ENCODE results near the gene BRD2.

The BRD2 gene

GRCh38 chr6:32977953-32978324 is 9.5 kb downstream of the BRD2 start:
- Histone ChIP-seq H3K36me3 (peaks cover 95% of the 10 kb centered on the region), H3K27me3 (no peaks in the 10 kb centered on the region), H3K4me1 (no peaks in the 10 kb centered on the region), H3K4me3 (ENCODE audit: low read depth, low read length) (no peak overlapping the region), H3K9me3 (no peaks in the 10 kb centered on the region)
- no peak for TF ChIP-seq CTCF (IDR thresholded peaks at IDR 0.05; ENCODE audit: low read depth, low read length)
- DNase-seq, result no peak

- Histone ChIP-seq H3K4me1 (no peaks in the 10 kb centered on the region), H3K4me3 (ENCODE audit: low read depth, low read length) (no peak overlapping the region), H3K27me3 (no peaks in the 10 kb centered on the region), H3K9me3 (no peaks in the 10 kb centered on the region), H3K36me3 (peaks cover 75% of the 10 kb centered on the region)
- TF ChIP-seq CTCF (IDR thresholded peaks at IDR 0.05; ENCODE audit: low read depth, low read length), result no peak
- no peak for DNase-seq
These were observed 11.5 kb downstream of the BRD2 start for GRCh38 chr6:32979720-32980487.

- no peaks in the 10 kb centered on the region for H3K9me3 ChIP-seq
- no peak for DNase-seq
- TF ChIP-seq CTCF (IDR thresholded peaks at IDR 0.05; ENCODE audit: low read depth, low read length), result no peak
- H3K36me3 ChIP-seq, result peaks cover 68% of the 10 kb centered on the region
- no peaks in the 10 kb centered on the region for H3K27me3 ChIP-seq
- no peaks in the 10 kb centered on the region for H3K4me1 ChIP-seq
- H3K4me3 ChIP-seq (ENCODE audit: low read depth, low read length), result no peak overlapping the region
These were observed 12.2 kb downstream of the BRD2 start for GRCh38 chr6:32980488-32981038.

GRCh38 chr6:32982084-32982701 is 13.8 kb downstream of the BRD2 start:
- no peak for TF ChIP-seq CTCF (IDR thresholded peaks at IDR 0.05; ENCODE audit: low read depth, low read length)
- DNase-seq, result no peak

GRCh38 chr6:32982702-32983492 is 14.5 kb downstream of the BRD2 start:
- Histone ChIP-seq H3K4me1 (no peaks in the 10 kb centered on the region), H3K36me3 (peaks cover 45% of the 10 kb centered on the region), H3K9me3 (no peaks in the 10 kb centered on the region), H3K4me3 (ENCODE audit: low read depth, low read length) (no peak overlapping the region), H3K27me3 (no peaks in the 10 kb centered on the region)
- no peak for TF ChIP-seq CTCF (IDR thresholded peaks at IDR 0.05; ENCODE audit: low read depth, low read length)
- no peak for DNase-seq

More at GRCh38 chr6:32982084-32982701, 13.8 kb downstream of the BRD2 start:
- peaks cover 52% of the 10 kb centered on the region for H3K36me3 ChIP-seq
- H3K4me3 ChIP-seq (ENCODE audit: low read depth, low read length), result no peak overlapping the region
- no peaks in the 10 kb centered on the region for H3K9me3 ChIP-seq
- H3K4me1 ChIP-seq, result no peaks in the 10 kb centered on the region
- no peaks in the 10 kb centered on the region for H3K27me3 ChIP-seq

Data from BE2C (cell line).